WTC11 (cell line): ENCODE measurements around the gene SORCS2.

ENCODE experiments used
- ATF1 ChIP-seq: sonication (generic); formaldehyde crosslinking; IDR thresholded peaks from 2 replicates; pipeline ENCODE4 v1.8.1; 2023; ENCODE audit warnings: mild to moderate bottlenecking, moderate library complexity, missing genetic modification reagents
- CTCF ChIP-seq: fragments of 200-600 bp; IDR thresholded peaks from 2 replicates; pipeline ENCODE4 v1.8.0; 2022; ENCODE audit warnings: antibody characterized with exemption
- E2F5 ChIP-seq: sonication (generic); formaldehyde crosslinking; IDR thresholded peaks from 2 replicates; pipeline ENCODE4 v1.8.1; 2022; ENCODE audit warnings: mild to moderate bottlenecking, moderate library complexity, missing genetic modification reagents
- EMX1 ChIP-seq: fragments of 250-450 bp; sonication (Bioruptor Pico); IDR thresholded peaks from 2 replicates; pipeline ENCODE4 v1.8.0; 2021; ENCODE audit warnings: mild to moderate bottlenecking
- ESRRA ChIP-seq: sonication (generic); formaldehyde crosslinking; IDR thresholded peaks from 2 replicates; pipeline ENCODE4 v1.8.1; 2022; ENCODE audit warnings: mild to moderate bottlenecking, missing genetic modification reagents, borderline replicate concordance
- MAX ChIP-seq: sonication (generic); formaldehyde crosslinking; IDR thresholded peaks from 2 replicates; pipeline ENCODE4 v1.8.0; 2022; ENCODE audit warnings: mild to moderate bottlenecking, missing genetic modification reagents
- ZNF396 ChIP-seq: fragments of 250-450 bp; sonication (Bioruptor Pico); IDR thresholded peaks from 2 replicates; pipeline ENCODE4 v1.8.0; 2021; ENCODE audit warnings: mild to moderate bottlenecking, moderate library complexity, borderline replicate concordance
- TF ChIP-seq, protein P1 (sequence below): sonication (generic); formaldehyde crosslinking; IDR thresholded peaks from 2 replicates; pipeline ENCODE4 v1.8.1; 2023; ENCODE audit warnings: mild to moderate bottlenecking, missing genetic modification reagents, moderate library complexity
- TF ChIP-seq, protein P2 (sequence below): sonication (generic); formaldehyde crosslinking; IDR thresholded peaks from 2 replicates; pipeline ENCODE4 v1.8.1; 2022; ENCODE audit warnings: missing genetic modification reagents, borderline replicate concordance

GRCh38 chr4:7518871-7519637 lies 326.7 kb downstream of the SORCS2 start:
- TF ChIP-seq ATF1 (CRISPR knock-in tag) (no peak), CTCF (no peak), ZNF396 (CRISPR knock-in tag) (no peak), MAX (CRISPR knock-in tag) (no peak), E2F5 (CRISPR knock-in tag) (no peak), ESRRA (no peak), EMX1 (CRISPR knock-in tag) (no peak)
- TF ChIP-seq, protein P1, sequence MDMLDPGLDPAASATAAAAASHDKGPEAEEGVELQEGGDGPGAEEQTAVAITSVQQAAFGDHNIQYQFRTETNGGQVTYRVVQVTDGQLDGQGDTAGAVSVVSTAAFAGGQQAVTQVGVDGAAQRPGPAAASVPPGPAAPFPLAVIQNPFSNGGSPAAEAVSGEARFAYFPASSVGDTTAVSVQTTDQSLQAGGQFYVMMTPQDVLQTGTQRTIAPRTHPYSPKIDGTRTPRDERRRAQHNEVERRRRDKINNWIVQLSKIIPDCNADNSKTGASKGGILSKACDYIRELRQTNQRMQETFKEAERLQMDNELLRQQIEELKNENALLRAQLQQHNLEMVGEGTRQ (CRISPR knock-in tag), result no peak
- TF ChIP-seq, protein P2, sequence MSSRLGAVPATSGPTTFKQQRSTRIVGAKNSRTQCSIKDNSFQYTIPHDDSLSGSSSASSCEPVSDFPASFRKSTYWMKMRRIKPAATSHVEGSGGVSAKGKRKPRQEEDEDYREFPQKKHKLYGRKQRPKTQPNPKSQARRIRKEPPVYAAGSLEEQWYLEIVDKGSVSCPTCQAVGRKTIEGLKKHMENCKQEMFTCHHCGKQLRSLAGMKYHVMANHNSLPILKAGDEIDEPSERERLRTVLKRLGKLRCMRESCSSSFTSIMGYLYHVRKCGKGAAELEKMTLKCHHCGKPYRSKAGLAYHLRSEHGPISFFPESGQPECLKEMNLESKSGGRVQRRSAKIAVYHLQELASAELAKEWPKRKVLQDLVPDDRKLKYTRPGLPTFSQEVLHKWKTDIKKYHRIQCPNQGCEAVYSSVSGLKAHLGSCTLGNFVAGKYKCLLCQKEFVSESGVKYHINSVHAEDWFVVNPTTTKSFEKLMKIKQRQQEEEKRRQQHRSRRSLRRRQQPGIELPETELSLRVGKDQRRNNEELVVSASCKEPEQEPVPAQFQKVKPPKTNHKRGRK (CRISPR knock-in tag), result no peak
